HepG2 (cell line): ENCODE measurements around the gene ASB16. TPM values are rescaled to one million over a fixed set of nuclear protein-coding genes. Genes with fewer than 3 reads are reported as not detected.
A peak's percentile ranks its signal among the peaks of the same experiment; 100 is the strongest.

Experiments
- ATAC-seq: fragments of 200-7000 bp; cut with Tn5 transposase; 3 replicates; pipeline ENCODE4 v1.9.1; 2020; ENCODE audit warnings: mild to moderate bottlenecking, moderate library complexity
- BruUV-seq: library from RNA; stranded (reverse); fragments of 400-500 nt; replicated peaks from 2 replicates; lab custom pipeline; 2021; lab: Mats Ljungman, UMichigan
- CTCF ChIA-PET: fragments of 300-600 bp; formaldehyde crosslinking; extraction: SDS; loops from one replicate; lab custom pipeline; 2021; ENCODE audit warnings: low total read pairs, inconsistent platforms, low intra/inter-chr PET ratio; lab: Yijun Ruan, JAX
- POLR2A ChIA-PET: fragments of 350-600 bp; sonication (Branson Sonifier 250); formaldehyde crosslinking; loops from one replicate; lab custom pipeline; 2020; ENCODE audit warnings: antibody characterized with exemption, inconsistent platforms; lab: Yijun Ruan, JAX
- DNase-seq: peaks from one replicate; pipeline ENCODE4 v3.0.0-alpha.2; 2015; ENCODE audit warnings: low spot score
- FAIRE-seq: peaks from 3 replicates; lab custom pipeline; 2011; peaks lifted over from hg19 to GRCh38; lab: Jason Lieb, UNC
- H2AFZ ChIP-seq: one replicate; pipeline ENCODE4 v1.6.1; 2011; ENCODE audit warnings: low read length, inconsistent platforms
- H3K27ac ChIP-seq: fragments of 300-600 bp; 3 replicates; pipeline ENCODE4 v1.8.0; 2011; ENCODE audit warnings: mixed run types, mild to moderate bottlenecking, mixed read lengths, low read length, inconsistent platforms; ENCODE audit not compliant: insufficient read depth; ENCODE audit errors: extremely low read length
- H3K27me3 ChIP-seq, 2 experiments: fragments of 200-600 bp in 1 of 2; 2 replicates in 1 of 2; 3 replicates in 1 of 2; pipeline versions ENCODE4 v1.6.0 to v1.8.0; 2011; ENCODE audit warnings: low read length in 2 of 2, mild to moderate bottlenecking in 2 of 2, moderate library complexity in 2 of 2, inconsistent platforms in 1 of 2; ENCODE audit not compliant: insufficient read depth in 2 of 2, control insufficient read depth in 1 of 2
- H3K36me3 ChIP-seq, 2 experiments: fragments of 200-600 bp in 1 of 2; replicated peaks in 1 of 2; 2 replicates in 1 of 2; 3 replicates in 1 of 2; pipeline versions ENCODE4 v1.5.1 to v1.8.0; 2011; ENCODE audit warnings: low read length in 2 of 2, inconsistent platforms in 1 of 2; ENCODE audit not compliant: insufficient read depth in 2 of 2, control insufficient read depth in 1 of 2
- H3K4me1 ChIP-seq: 2 replicates; pipeline ENCODE4 v1.5.1; 2012; ENCODE audit warnings: low read length, inconsistent platforms; ENCODE audit not compliant: insufficient read depth
- H3K4me2 ChIP-seq: 2 replicates; pipeline ENCODE4 v1.6.0; 2011; ENCODE audit warnings: low read depth, low read length, inconsistent platforms
- H3K4me3 ChIP-seq, 3 experiments: fragments of 200-600 bp in 1 of 3; sonication (generic), shearing (Covaris generic) in 1 of 3; replicated peaks in 1 of 3; 2 replicates each; pipeline ENCODE4 v1.5.1; 2011 to 2016; ENCODE audit warnings: low read length in 3 of 3, inconsistent platforms in 2 of 3, low read depth in 2 of 3, mild to moderate bottlenecking in 2 of 3, control low read depth in 1 of 3, mixed read lengths in 1 of 3; ENCODE audit not compliant: insufficient read depth in 1 of 3
- H3K79me2 ChIP-seq: one replicate; pipeline ENCODE4 v1.6.1; 2011; ENCODE audit warnings: low read length, inconsistent platforms; ENCODE audit not compliant: insufficient read depth
- H3K9ac ChIP-seq: 2 replicates; pipeline ENCODE4 v1.6.0; 2011; ENCODE audit warnings: mild to moderate bottlenecking, low read depth, low read length, inconsistent platforms; ENCODE audit not compliant: insufficient read depth
- H3K9me3 ChIP-seq: 2 replicates; pipeline ENCODE4 v1.5.1; 2012; ENCODE audit warnings: mild to moderate bottlenecking, low read length
- H4K20me1 ChIP-seq: 2 replicates; pipeline ENCODE4 v1.6.0; 2011; ENCODE audit warnings: inconsistent platforms, mild to moderate bottlenecking, low read length, moderate library complexity; ENCODE audit not compliant: insufficient read depth
- ARID2 ChIP-seq: sonication (generic); formaldehyde crosslinking; IDR thresholded peaks from 2 replicates; pipeline ENCODE4 v1.8.1; 2022; ENCODE audit warnings: mild to moderate bottlenecking, missing genetic modification reagents, borderline replicate concordance
- HIVEP1 ChIP-seq: sonication (generic); formaldehyde crosslinking; IDR thresholded peaks from 2 replicates; pipeline ENCODE4 v1.4.0; 2020; ENCODE audit warnings: mild to moderate bottlenecking, missing genetic modification reagents
- KDM4B ChIP-seq: sonication (generic); formaldehyde crosslinking; IDR thresholded peaks from 2 replicates; pipeline ENCODE4 v1.4.0; 2020; ENCODE audit warnings: missing genetic modification reagents
- NFIB ChIP-seq: sonication (generic); formaldehyde crosslinking; IDR thresholded peaks from 2 replicates; pipeline ENCODE4 v1.9.0; 2021; ENCODE audit warnings: missing genetic modification reagents, mild to moderate bottlenecking, borderline replicate concordance
- SNAPC4 ChIP-seq: sonication (generic); formaldehyde crosslinking; IDR thresholded peaks from 2 replicates; pipeline ENCODE4 v1.4.0; 2020; ENCODE audit warnings: mild to moderate bottlenecking, missing genetic modification reagents
- ZNF407 ChIP-seq: sonication (generic); formaldehyde crosslinking; IDR thresholded peaks from one replicate; pipeline ENCODE4 v1.5.1; 2020; ENCODE audit warnings: mild to moderate bottlenecking, missing genetic modification reagents; ENCODE audit errors: not compliant biosample characterization
- WGBS: methylation state at CpG from one replicate; pipeline ENCODE4 v1.1.6; 2017; ENCODE audit warnings: low lambda C conversion rate; 5-methylcytosine and 5-hydroxymethylcytosine counted together
- in situ Hi-C: cut with HindIII; loops from 2 replicates; pipeline ENCODE4 v1.10.0; 2017; ENCODE audit warnings: low pct_unique_long_range_greater_than_20kb; ENCODE audit not compliant: extremely low pct_ligation_motif_present
- intact Hi-C: fragments of 100-400 bp; cut with micrococcal nuclease; formaldehyde crosslinking; loops from one replicate; pipeline ENCODE4 v1.10.0; 2022; ENCODE audit not compliant: unreplicated experiment
- polyA plus RNA-seq, 8 experiments: library from polyadenylated mRNA; depleted of rRNA in 3 of 8; stranded (reverse) in 7 of 8; unstranded in 1 of 8; fragments of >200 nt; fragmentation: Illumina TruSeq in 4 of 8; extraction: Trizol in 4 of 8; gene quantifications; 2 replicates each; pipeline versions ENCODE4 v1.2.1 to v1.2.3, GENCODE V29; 2011 to 2016; ENCODE audit warnings: low read depth in 4 of 8, missing spikeins in 1 of 8, mixed read lengths in 1 of 8; ENCODE audit not compliant: insufficient read depth in 1 of 8
- total RNA-seq, 5 experiments: library from RNA; depleted of rRNA; stranded (reverse); fragments of >200 nt; fragmentation: Illumina TruSeq; extraction: Trizol; gene quantifications; 2 replicates each; pipeline ENCODE4 v1.2.3, GENCODE V29; 2016; ENCODE audit warnings: low read depth in 1 of 5
- TF ChIP-seq, protein P1 (sequence below): sonication (generic); formaldehyde crosslinking; conservative IDR thresholded peaks from 2 replicates; pipeline ENCODE4 v1.5.0; 2020; ENCODE audit warnings: missing genetic modification reagents

ASB16 gene
- total and polyA plus RNA-seq, 2 of the 13 experiments (the other 11 are each of a cell fraction or from before 2014, with no cell fraction given): 0.07 TPM; not detected in 1

DNA sequence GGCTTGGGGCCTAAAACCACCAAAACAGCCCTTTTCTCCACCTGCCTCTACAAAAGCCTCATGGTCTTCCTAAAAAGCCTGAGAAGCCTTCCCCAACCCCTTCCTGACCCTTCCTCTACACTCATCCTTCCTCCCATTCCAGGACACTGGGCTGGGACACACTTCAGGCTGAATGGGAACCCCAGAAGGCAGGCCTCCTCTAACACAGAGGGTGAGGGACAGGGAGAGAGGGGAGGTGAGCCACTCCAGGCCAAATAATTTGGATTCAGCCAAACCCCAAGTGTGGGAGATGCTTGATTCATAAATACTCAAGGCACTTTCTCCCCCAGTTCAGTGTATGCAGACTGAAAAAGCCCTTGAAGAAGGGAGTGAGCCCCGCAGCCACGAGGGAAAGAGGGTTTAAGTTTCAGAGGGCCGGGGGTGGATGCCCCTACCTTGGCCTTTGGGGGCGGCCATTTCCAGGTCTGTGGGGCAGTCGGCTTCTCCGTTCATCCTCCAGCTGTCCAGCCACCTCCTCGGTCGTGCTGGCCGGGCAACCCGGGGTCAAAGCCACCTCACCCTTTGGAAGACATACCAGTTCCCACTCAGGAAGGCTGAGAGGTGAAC is 47.3 kb downstream of the ASB16 start:
- Histone ChIP-seq H4K20me1 (no peaks in the 10 kb centered on the region; the same call in 1 of the 2 replicates), H3K36me3 (peaks cover 22 to 37% of the 10 kb centered on the region in 2 experiments), H3K4me2 (peak overlapping the region; percentile 97), H3K4me3 (peak overlapping the region; percentile 88 to 99 (median 98)), H2AFZ (no peak overlapping the region), H3K27me3 (no peaks in the 10 kb centered on the region; a peak in 1 of 5 replicates), H3K9ac (peak overlapping the region; percentile 85), H3K9me3 (no peaks in the 10 kb centered on the region), H3K79me2 (peaks cover 28% of the 10 kb centered on the region), H3K27ac (peak overlapping the region; percentile 89), H3K4me1 (peaks cover 23% of the 10 kb centered on the region)
- no peak for DNase-seq
- no peak for FAIRE-seq
- in situ Hi-C loops (no loop called here), intact Hi-C loops (loop anchor here (2.0 kb wide), 2 partner anchors 15 to 107 kb away; partner anchors contain the start of gene SLC25A39)
- ATAC-seq: peak; percentile 0; the same call in 1 of the 3 replicates
- 0% methylated on average over 6 of the region's 10 CpGs for WGBS
- BruUV-seq: TSS peak; percentile 38
- ChIA-PET CTCF (interaction anchor here (2.3 kb wide), 1 partner anchor 14 kb away, joined by 13 read pairs; no protein-coding TSS in a partner anchor), POLR2A (interaction anchor here (0.7 to 1.4 kb wide), 13 partner anchors 11 to 127 kb away, joined by 3 to 10 read pairs (median 5); partner anchors contain the start of genes ATXN7L3, GRN and TMUB2)
- TF ChIP-seq ZNF407 (no peak), KDM4B (CRISPR knock-in tag) (peak; percentile 45; the same call in 1 of the 2 replicates), ARID2 (no peak), SNAPC4 (CRISPR knock-in tag) (0 out of 2 replicates have a peak, but pooled peaks have one; percentile 11), HIVEP1 (CRISPR knock-in tag) (peak; percentile 10; the same call in 1 of the 2 replicates), NFIB (CRISPR knock-in tag) (no peak)
- TF ChIP-seq, protein P1, sequence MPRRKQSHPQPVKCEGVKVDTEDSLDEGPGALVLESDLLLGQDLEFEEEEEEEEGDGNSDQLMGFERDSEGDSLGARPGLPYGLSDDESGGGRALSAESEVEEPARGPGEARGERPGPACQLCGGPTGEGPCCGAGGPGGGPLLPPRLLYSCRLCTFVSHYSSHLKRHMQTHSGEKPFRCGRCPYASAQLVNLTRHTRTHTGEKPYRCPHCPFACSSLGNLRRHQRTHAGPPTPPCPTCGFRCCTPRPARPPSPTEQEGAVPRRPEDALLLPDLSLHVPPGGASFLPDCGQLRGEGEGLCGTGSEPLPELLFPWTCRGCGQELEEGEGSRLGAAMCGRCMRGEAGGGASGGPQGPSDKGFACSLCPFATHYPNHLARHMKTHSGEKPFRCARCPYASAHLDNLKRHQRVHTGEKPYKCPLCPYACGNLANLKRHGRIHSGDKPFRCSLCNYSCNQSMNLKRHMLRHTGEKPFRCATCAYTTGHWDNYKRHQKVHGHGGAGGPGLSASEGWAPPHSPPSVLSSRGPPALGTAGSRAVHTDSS (CRISPR knock-in tag): 0 out of 2 replicates have a peak, but pooled peaks have one; percentile 38
